Measurements from ENCODE around the gene OSBPL8.

The OSBPL8 gene

GRCh38 chr12:76303989-76304460 is 255.5 kb downstream of the OSBPL8 start:
- no peak overlapping the region for H3K27ac ChIP-seq
- TF ChIP-seq CTCF (conservative IDR thresholded peaks at IDR 0.05), result no peak

GRCh38 chr12:76303365-76303764 is 256.2 kb downstream of the OSBPL8 start:
- no peak overlapping the region for H3K27ac ChIP-seq
- TF ChIP-seq CTCF (conservative IDR thresholded peaks at IDR 0.05), result no peak
